Caco-2 (cell line): ENCODE data around the gene ROGDI. TPM values are rescaled to one million over a fixed set of nuclear protein-coding genes. Genes with fewer than 3 reads are reported as not detected.

ENCODE experiments used
- Bru-seq: library from RNA; stranded (reverse); fragments of 400-500 nt; gene quantifications from one replicate; lab custom pipeline; 2021; lab: Mats Ljungman, UMichigan
- BruChase-seq, 2 experiments: library from RNA; stranded (reverse); fragments of 400-500 nt; gene quantifications; one replicate each; lab custom pipeline; 2021; lab: Mats Ljungman, UMichigan
- BruUV-seq: library from RNA; stranded (reverse); fragments of 400-500 nt; replicated peaks from 2 replicates; lab custom pipeline; 2021; lab: Mats Ljungman, UMichigan
- CTCF ChIA-PET: fragments of 300-600 bp; sonication (Branson Sonifier 250); formaldehyde crosslinking; loops from one replicate; lab custom pipeline; 2022; ENCODE audit warnings: antibody characterized with exemption; lab: Charles Lee
- POLR2A ChIA-PET: fragments of 300-600 bp; sonication (Branson Sonifier 250); formaldehyde crosslinking; loops from one replicate; lab custom pipeline; 2022; ENCODE audit warnings: antibody characterized with exemption; lab: Charles Lee
- DNase-seq, 2 experiments: peaks; one replicate each; pipeline versions ENCODE4 v3.0.0 to v3.0.0-alpha.2; 2020 to 2022
- H3K27me3 ChIP-seq: replicated peaks from 2 replicates; pipeline ENCODE4 v1.6.0; 2011; ENCODE audit warnings: low read length; ENCODE audit not compliant: control insufficient read depth, insufficient read depth
- H3K36me3 ChIP-seq: 2 replicates; pipeline ENCODE4 v1.5.1; 2011; ENCODE audit warnings: low read length; ENCODE audit not compliant: control insufficient read depth, insufficient read depth
- H3K4me1 ChIP-seq: fragments of 250-450 bp; sonication (Bioruptor Pico); 2 replicates; pipeline ENCODE4 v1.5.1; 2020; ENCODE audit warnings: mild to moderate bottlenecking
- H3K4me3 ChIP-seq: 2 replicates; pipeline ENCODE4 v1.5.1; 2011; ENCODE audit warnings: low read depth, mild to moderate bottlenecking, control low read depth, low read length
- H3K9me3 ChIP-seq: fragments of 250-450 bp; sonication (Bioruptor Pico); 2 replicates; pipeline ENCODE4 v1.5.1; 2020; ENCODE audit warnings: mild to moderate bottlenecking, moderate library complexity
- H3K27ac Mint-ChIP-seq: one replicate; pipeline ENCODE4 v1.8.0; 2022; ENCODE audit warnings: mixed read lengths; ENCODE audit not compliant: unreplicated experiment
- H3K27me3 Mint-ChIP-seq: one replicate; pipeline ENCODE4 v1.8.0; 2022; ENCODE audit warnings: mixed read lengths; ENCODE audit not compliant: insufficient read depth, unreplicated experiment
- H3K36me3 Mint-ChIP-seq: one replicate; pipeline ENCODE4 v1.8.0; 2022; ENCODE audit warnings: mild to moderate bottlenecking, mixed read lengths; ENCODE audit not compliant: insufficient read depth, unreplicated experiment
- H3K4me1 Mint-ChIP-seq: one replicate; pipeline ENCODE4 v1.8.0; 2022; ENCODE audit warnings: low read depth, mixed read lengths; ENCODE audit not compliant: unreplicated experiment
- H3K4me3 Mint-ChIP-seq: one replicate; pipeline ENCODE4 v1.8.0; 2022; ENCODE audit warnings: mild to moderate bottlenecking, moderate library complexity, mixed read lengths; ENCODE audit not compliant: unreplicated experiment
- H3K9me3 Mint-ChIP-seq: one replicate; pipeline ENCODE4 v1.8.0; 2022; ENCODE audit warnings: mixed read lengths; ENCODE audit not compliant: unreplicated experiment
- intact Hi-C: fragments of 100-400 bp; cut with micrococcal nuclease; formaldehyde crosslinking; loops from one replicate; pipeline ENCODE4 v1.10.0; 2022; ENCODE audit not compliant: unreplicated experiment
- long read RNA-seq: library from polyadenylated mRNA; stranded (forward); transcript quantifications from one replicate; pipeline ENCODE4 v2.0.0, GENCODE V29; 2022
- total RNA-seq: library from RNA; stranded (reverse); gene quantifications from 2 replicates; pipeline ENCODE4 v1.2.3, GENCODE V29; 2022
- TF ChIP-seq, protein P1 (sequence below), 2 experiments: fragments of 200-600 bp in 1 of 2; IDR thresholded peaks; 1 replicate in 1 of 2; 2 replicates in 1 of 2; pipeline versions ENCODE4 v1.5.1 to v1.8.0; 2011 to 2022; ENCODE audit warnings: antibody characterized with exemption in 1 of 2, control low read depth in 1 of 2, inconsistent platforms in 1 of 2, low read depth in 1 of 2, low read length in 1 of 2, mild to moderate bottlenecking in 1 of 2, moderate library complexity in 1 of 2; ENCODE audit not compliant: insufficient read depth in 1 of 2, severe bottlenecking in 1 of 2, unreplicated experiment in 1 of 2

The ROGDI gene
- total RNA-seq = 18.2 and 19.0 TPM in 2 replicates
- Bru-seq, nascent RNA = percentile 53 among the genes with signal in this experiment
- BruChase-seq, experiment 1, labeled RNA remaining after a 2-hour chase = percentile 52 among the genes with signal in this experiment
- percentile 54 among the genes with signal in this experiment for BruChase-seq, experiment 2, labeled RNA remaining after a 6-hour chase
- long read RNA-seq, transcript ROGDI-209 (10 exons, 1,362 nt) = minor isoform, 8 of 55 reads
- long read RNA-seq, transcript ROGDI-201 (11 exons, 1,735 nt) = major isoform, 28 of 55 reads
- long read RNA-seq, partial matches to known transcripts = 2 of 55 reads
- long read RNA-seq, other reads (novel, unspliced or antisense) = 17 of 55 reads

GRCh38 chr16:4801962-4802658 is at the start of gene ROGDI:
Gene ROGDI (minus strand): TSS chr16:4802633. CDS start chr16:4802571, 62 bp downstream.
- BruUV-seq = no TSS peak
- POLR2A ChIA-PET = interaction anchor here (0.9 to 1.5 kb wide), 4 partner anchors 46 to 326 kb away, joined by 3 to 5 read pairs (median 4); partner anchors contain the start of genes DNAAF8, HMOX2 and SEC14L5
- Histone ChIP-seq H3K27me3 (no peaks in the 10 kb centered on the region), H3K36me3 (no peaks in the 10 kb centered on the region), H3K9me3 (no peaks in the 10 kb centered on the region), H3K4me3 (peak within 1 kb of the TSS; percentile 74), H3K4me1 (peaks cover 9% of the 10 kb centered on the region; the same call in 1 of the 2 replicates)
- H3K27me3 Mint-ChIP-seq = no peaks in the 10 kb centered on the region
- H3K4me1 Mint-ChIP-seq = peaks cover 10% of the 10 kb centered on the region
- H3K36me3 Mint-ChIP-seq = peaks cover 47% of the 10 kb centered on the region
- intact Hi-C loops = loop anchor here (1.0 to 5.0 kb wide), 3 partner anchors 34 to 110 kb away; partner anchors contain the start of genes ANKS3, DNAAF8 and NUDT16L1
- DNase-seq = peak; percentile 90 to 92
- TF ChIP-seq, protein P1, sequence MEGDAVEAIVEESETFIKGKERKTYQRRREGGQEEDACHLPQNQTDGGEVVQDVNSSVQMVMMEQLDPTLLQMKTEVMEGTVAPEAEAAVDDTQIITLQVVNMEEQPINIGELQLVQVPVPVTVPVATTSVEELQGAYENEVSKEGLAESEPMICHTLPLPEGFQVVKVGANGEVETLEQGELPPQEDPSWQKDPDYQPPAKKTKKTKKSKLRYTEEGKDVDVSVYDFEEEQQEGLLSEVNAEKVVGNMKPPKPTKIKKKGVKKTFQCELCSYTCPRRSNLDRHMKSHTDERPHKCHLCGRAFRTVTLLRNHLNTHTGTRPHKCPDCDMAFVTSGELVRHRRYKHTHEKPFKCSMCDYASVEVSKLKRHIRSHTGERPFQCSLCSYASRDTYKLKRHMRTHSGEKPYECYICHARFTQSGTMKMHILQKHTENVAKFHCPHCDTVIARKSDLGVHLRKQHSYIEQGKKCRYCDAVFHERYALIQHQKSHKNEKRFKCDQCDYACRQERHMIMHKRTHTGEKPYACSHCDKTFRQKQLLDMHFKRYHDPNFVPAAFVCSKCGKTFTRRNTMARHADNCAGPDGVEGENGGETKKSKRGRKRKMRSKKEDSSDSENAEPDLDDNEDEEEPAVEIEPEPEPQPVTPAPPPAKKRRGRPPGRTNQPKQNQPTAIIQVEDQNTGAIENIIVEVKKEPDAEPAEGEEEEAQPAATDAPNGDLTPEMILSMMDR (IDR thresholded peaks at IDR 0.05; ENCODE audit: insufficient read depth in 1 of 2, low read depth in 1 of 2, low read length in 1 of 2, severe bottlenecking in 1 of 2, unreplicated experiment in 1 of 2) = no peak
- H3K27ac Mint-ChIP-seq = peak within 1 kb of the TSS; percentile 48
- CTCF ChIA-PET = interaction anchor here (0.5 to 1.0 kb wide), 2 partner anchors 13 to 127 kb away, joined by 6 read pairs; no protein-coding TSS in a partner anchor
- H3K9me3 Mint-ChIP-seq = no peaks in the 10 kb centered on the region
- peak within 1 kb of the TSS; percentile 77 for H3K4me3 Mint-ChIP-seq

DNA sequence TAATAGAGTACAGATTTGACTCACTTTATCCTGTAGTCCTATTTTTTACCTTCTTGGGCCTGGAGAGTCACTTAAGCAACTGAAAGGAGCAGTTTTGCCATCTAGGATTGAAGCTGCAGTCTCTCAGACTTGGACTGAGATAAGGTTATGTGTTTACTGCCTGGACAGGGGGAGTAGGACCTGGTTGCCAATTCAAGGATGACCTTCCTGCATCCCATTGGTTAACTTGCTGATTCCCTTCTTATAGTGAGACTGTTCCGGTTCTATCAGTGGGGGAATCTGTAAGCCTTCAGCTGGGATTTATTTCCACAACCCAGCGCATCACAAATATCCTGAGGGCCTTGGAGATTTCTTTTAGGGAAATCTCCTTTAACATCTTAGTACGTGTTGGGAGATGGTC is 47.8 kb upstream of the ROGDI start:
- Mint-ChIP-seq H3K9me3 (no peaks in the 10 kb centered on the region), H3K4me1 (peaks cover 8% of the 10 kb centered on the region), H3K36me3 (peaks cover 48% of the 10 kb centered on the region), H3K4me3 (peak overlapping the region; percentile 35), H3K27ac (no peak overlapping the region), H3K27me3 (no peaks in the 10 kb centered on the region)
- intact Hi-C loops = no loop called here
- Histone ChIP-seq H3K9me3 (no peaks in the 10 kb centered on the region), H3K4me1 (peaks cover 15% of the 10 kb centered on the region), H3K27me3 (no peaks in the 10 kb centered on the region), H3K36me3 (no peaks in the 10 kb centered on the region), H3K4me3 (no peak overlapping the region)
- POLR2A ChIA-PET = no interaction called here
- CTCF ChIA-PET = no interaction called here
- DNase-seq = no peak
- no TSS peak for BruUV-seq
- TF ChIP-seq, protein P1 (IDR thresholded peaks at IDR 0.05; ENCODE audit: insufficient read depth in 1 of 2, low read depth in 1 of 2, low read length in 1 of 2, severe bottlenecking in 1 of 2, unreplicated experiment in 1 of 2) = no peak
